K562 (cell line): ENCODE data around the gene ALDH9A1. TPM values are rescaled to one million over a fixed set of nuclear protein-coding genes. Genes with fewer than 3 reads are reported as not detected.

Experiments
- CC2D1A ChIP-seq: fragments of 450-650 bp; IDR thresholded peaks from 2 replicates; pipeline ENCODE4 v1.6.1; 2017; ENCODE audit warnings: mild to moderate bottlenecking
- DDX20 ChIP-seq: fragments of 450-650 bp; IDR thresholded peaks from 2 replicates; pipeline ENCODE4 v1.6.1; 2016; ENCODE audit warnings: missing genetic modification characterization, low read depth, mild to moderate bottlenecking, missing compliant biosample characterization, moderate library complexity
- DMBX1 ChIP-seq: fragments of 250-450 bp; sonication (Bioruptor Pico); IDR thresholded peaks from 2 replicates; pipeline ENCODE4 v1.8.0; 2022; ENCODE audit warnings: inconsistent platforms, mild to moderate bottlenecking, moderate library complexity, borderline replicate concordance
- MTA1 ChIP-seq: fragments of 450-650 bp; IDR thresholded peaks from 2 replicates; pipeline ENCODE4 v1.6.1; 2017; ENCODE audit warnings: borderline replicate concordance
- PHB ChIP-seq: fragments of 250-450 bp; sonication (Bioruptor Pico); IDR thresholded peaks from 2 replicates; pipeline ENCODE4 v1.5.0; 2021
- POLR2G ChIP-seq: fragments of 200-400 bp; formaldehyde crosslinking; IDR thresholded peaks from 2 replicates; pipeline ENCODE4 v1.6.1; 2017; ENCODE audit warnings: low read depth, mild to moderate bottlenecking, antibody characterized with exemption, low read length, moderate library complexity
- SAFB ChIP-seq: fragments of 200-400 bp; formaldehyde crosslinking; IDR thresholded peaks from 2 replicates; pipeline ENCODE4 v1.6.1; 2017; ENCODE audit warnings: low read depth, low read length, borderline replicate concordance
- TAF15 ChIP-seq: fragments of 200-400 bp; formaldehyde crosslinking; IDR thresholded peaks from 2 replicates; pipeline ENCODE4 v1.6.1; 2017; ENCODE audit warnings: mild to moderate bottlenecking, low read depth, low read length, moderate library complexity
- ZNF444 ChIP-seq: fragments of 250-450 bp; sonication (Bioruptor Pico); IDR thresholded peaks from 2 replicates; pipeline ENCODE4 v1.4.0; 2020; ENCODE audit warnings: mild to moderate bottlenecking, moderate library complexity
- polyA plus RNA-seq, 8 experiments: library from polyadenylated mRNA; depleted of rRNA in 4 of 8; stranded (reverse) in 5 of 8; unstranded in 3 of 8; fragments of >200 nt; fragmentation: Nextera tagmentation in 2 of 8; fragmentation: Illumina TruSeq in 1 of 8; extraction: Ambion mirVana in 2 of 8; extraction: Trizol in 1 of 8; gene quantifications; 2 replicates each; pipeline versions ENCODE4 v1.2.1 to v1.2.3, GENCODE V29; 2011 to 2014; ENCODE audit warnings: inconsistent platforms in 1 of 8, missing spikeins in 1 of 8
- total RNA-seq, 7 experiments: library from RNA; depleted of rRNA in 6 of 7; stranded (reverse); fragments of >200 nt in 6 of 7; fragmentation: Illumina TruSeq in 2 of 7; extraction: Trizol in 2 of 7; gene quantifications; 2 replicates each; pipeline versions ENCODE4 v1.2.1 to v1.2.3, GENCODE V29; 2011 to 2021; ENCODE audit warnings: low replicate concordance in 1 of 7
- TF ChIP-seq, protein P1 (sequence below), 2 experiments: IDR thresholded peaks in 1 of 2; conservative IDR thresholded peaks in 1 of 2; 2 replicates each; pipeline ENCODE4 v1.6.1; 2016; ENCODE audit warnings: low read depth in 2 of 2, mild to moderate bottlenecking in 1 of 2, missing compliant biosample characterization in 1 of 2, missing genetic modification characterization in 1 of 2, moderate library complexity in 1 of 2
- TF ChIP-seq, protein P2 (sequence below), 2 experiments: fragments of 250-450 bp in 1 of 2; fragments of 450-650 bp in 1 of 2; sonication (Bioruptor Pico) in 1 of 2; IDR thresholded peaks; 2 replicates each; pipeline versions ENCODE4 v1.6.1 to v1.8.0; 2016 to 2021; ENCODE audit warnings: mild to moderate bottlenecking in 2 of 2, moderate library complexity in 2 of 2, missing compliant biosample characterization in 1 of 2, missing genetic modification characterization in 1 of 2
- TF ChIP-seq, protein P3 (sequence below): fragments of 450-650 bp; formaldehyde crosslinking; IDR thresholded peaks from 2 replicates; pipeline ENCODE4 v1.4.0; 2020; ENCODE audit warnings: mild to moderate bottlenecking, moderate library complexity
- TF ChIP-seq, protein P4 (sequence below): fragments of 250-450 bp; sonication (Bioruptor Pico); IDR thresholded peaks from 2 replicates; pipeline ENCODE4 v1.8.0; 2022; ENCODE audit warnings: moderate library complexity, mild to moderate bottlenecking, inconsistent platforms
- TF ChIP-seq, protein P5 (sequence below): sonication (generic); formaldehyde crosslinking; IDR thresholded peaks from 2 replicates; pipeline ENCODE4 v1.8.1; 2022; ENCODE audit warnings: missing genetic modification reagents
- TF ChIP-seq, protein P6 (sequence below): IDR thresholded peaks from 3 replicates; pipeline ENCODE4 v1.6.1; 2011; ENCODE audit warnings: borderline replicate concordance, mild to moderate bottlenecking, moderate library complexity; ENCODE audit not compliant: insufficient read length; ENCODE audit errors: extremely low read depth

The ALDH9A1 gene
- total and polyA plus RNA-seq, 9 of the 15 experiments (the other 6 are each of a cell fraction or from before 2014, with no cell fraction given) = 26.5 to 54.3 (median 39.2) TPM

DNA sequence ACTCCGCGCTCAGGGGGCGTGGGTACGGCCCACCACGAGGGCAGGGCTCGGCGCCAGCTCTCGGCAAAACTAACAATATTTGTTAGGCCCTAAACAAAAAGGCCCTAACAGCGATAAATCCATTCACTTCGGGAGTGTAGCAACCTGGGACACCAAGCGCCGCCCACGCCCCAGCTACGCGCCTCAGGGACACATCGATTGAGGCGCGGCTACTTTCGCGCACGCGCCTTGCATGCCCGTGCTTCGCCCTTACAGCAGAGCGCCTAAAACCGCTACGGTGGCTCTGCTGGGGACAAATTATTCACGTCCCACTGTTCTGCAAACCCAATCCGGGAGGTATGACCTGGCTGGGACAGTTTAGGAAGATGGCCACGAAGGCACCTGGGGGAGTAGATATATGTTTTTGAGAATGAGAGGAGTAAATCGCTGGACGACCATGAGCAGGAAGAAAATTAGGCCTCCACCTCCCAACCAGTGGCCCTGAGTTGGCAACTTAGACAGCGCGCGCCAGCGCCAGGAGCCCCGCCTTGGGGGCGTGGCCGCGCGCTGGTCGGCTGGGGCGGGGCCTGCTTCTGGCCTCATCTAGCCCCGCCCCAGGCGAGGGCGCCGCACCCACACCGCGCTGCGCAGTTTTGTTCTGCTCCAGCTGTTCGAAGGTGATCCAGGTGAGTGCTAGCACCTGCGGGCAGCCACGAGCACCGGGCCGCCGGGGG is 67.6 kb downstream of the ALDH9A1 start, which contains the start of gene MGST3 (continued):
- TF ChIP-seq, protein P1, sequence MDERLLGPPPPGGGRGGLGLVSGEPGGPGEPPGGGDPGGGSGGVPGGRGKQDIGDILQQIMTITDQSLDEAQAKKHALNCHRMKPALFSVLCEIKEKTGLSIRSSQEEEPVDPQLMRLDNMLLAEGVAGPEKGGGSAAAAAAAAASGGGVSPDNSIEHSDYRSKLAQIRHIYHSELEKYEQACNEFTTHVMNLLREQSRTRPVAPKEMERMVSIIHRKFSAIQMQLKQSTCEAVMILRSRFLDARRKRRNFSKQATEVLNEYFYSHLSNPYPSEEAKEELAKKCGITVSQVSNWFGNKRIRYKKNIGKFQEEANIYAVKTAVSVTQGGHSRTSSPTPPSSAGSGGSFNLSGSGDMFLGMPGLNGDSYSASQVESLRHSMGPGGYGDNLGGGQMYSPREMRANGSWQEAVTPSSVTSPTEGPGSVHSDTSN (CRISPR knock-in tag; IDR thresholded peaks at IDR 0.05; ENCODE audit: low read depth) = no peak
- TF ChIP-seq, protein P1 (tag; conservative IDR thresholded peaks at IDR 0.05; ENCODE audit: low read depth) = no peak
- TF ChIP-seq ZNF444 (CRISPR knock-in tag) (no peak), SAFB (no peak), CC2D1A (peak; percentile 43; the same call in 1 of the 2 replicates), DDX20 (tag) (no peak), PHB (CRISPR knock-in tag) (no peak), TAF15 (no peak), POLR2G (peak; percentile 95), DMBX1 (no peak), MTA1 (peak; percentile 68)
- TF ChIP-seq, protein P2, sequence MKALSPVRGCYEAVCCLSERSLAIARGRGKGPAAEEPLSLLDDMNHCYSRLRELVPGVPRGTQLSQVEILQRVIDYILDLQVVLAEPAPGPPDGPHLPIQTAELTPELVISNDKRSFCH (CRISPR knock-in tag; IDR thresholded peaks at IDR 0.05) = no peak
- TF ChIP-seq, protein P2 (tag; IDR thresholded peaks at IDR 0.05) = no peak
- TF ChIP-seq, protein P3, sequence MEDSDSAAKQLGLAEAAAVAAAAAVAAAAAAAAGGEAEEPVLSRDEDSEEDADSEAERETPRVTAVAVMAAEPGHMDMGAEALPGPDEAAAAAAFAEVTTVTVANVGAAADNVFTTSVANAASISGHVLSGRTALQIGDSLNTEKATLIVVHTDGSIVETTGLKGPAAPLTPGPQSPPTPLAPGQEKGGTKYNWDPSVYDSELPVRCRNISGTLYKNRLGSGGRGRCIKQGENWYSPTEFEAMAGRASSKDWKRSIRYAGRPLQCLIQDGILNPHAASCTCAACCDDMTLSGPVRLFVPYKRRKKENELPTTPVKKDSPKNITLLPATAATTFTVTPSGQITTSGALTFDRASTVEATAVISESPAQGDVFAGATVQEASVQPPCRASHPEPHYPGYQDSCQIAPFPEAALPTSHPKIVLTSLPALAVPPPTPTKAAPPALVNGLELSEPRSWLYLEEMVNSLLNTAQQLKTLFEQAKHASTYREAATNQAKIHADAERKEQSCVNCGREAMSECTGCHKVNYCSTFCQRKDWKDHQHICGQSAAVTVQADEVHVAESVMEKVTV (CRISPR knock-in tag) = no peak
- TF ChIP-seq, protein P4, sequence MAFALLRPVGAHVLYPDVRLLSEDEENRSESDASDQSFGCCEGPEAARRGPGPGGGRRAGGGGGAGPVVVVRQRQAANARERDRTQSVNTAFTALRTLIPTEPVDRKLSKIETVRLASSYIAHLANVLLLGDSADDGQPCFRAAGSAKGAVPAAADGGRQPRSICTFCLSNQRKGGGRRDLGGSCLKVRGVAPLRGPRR = no peak
- TF ChIP-seq, protein P5, sequence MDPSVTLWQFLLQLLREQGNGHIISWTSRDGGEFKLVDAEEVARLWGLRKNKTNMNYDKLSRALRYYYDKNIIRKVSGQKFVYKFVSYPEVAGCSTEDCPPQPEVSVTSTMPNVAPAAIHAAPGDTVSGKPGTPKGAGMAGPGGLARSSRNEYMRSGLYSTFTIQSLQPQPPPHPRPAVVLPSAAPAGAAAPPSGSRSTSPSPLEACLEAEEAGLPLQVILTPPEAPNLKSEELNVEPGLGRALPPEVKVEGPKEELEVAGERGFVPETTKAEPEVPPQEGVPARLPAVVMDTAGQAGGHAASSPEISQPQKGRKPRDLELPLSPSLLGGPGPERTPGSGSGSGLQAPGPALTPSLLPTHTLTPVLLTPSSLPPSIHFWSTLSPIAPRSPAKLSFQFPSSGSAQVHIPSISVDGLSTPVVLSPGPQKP (CRISPR knock-in tag) = no peak
- TF ChIP-seq, protein P6, sequence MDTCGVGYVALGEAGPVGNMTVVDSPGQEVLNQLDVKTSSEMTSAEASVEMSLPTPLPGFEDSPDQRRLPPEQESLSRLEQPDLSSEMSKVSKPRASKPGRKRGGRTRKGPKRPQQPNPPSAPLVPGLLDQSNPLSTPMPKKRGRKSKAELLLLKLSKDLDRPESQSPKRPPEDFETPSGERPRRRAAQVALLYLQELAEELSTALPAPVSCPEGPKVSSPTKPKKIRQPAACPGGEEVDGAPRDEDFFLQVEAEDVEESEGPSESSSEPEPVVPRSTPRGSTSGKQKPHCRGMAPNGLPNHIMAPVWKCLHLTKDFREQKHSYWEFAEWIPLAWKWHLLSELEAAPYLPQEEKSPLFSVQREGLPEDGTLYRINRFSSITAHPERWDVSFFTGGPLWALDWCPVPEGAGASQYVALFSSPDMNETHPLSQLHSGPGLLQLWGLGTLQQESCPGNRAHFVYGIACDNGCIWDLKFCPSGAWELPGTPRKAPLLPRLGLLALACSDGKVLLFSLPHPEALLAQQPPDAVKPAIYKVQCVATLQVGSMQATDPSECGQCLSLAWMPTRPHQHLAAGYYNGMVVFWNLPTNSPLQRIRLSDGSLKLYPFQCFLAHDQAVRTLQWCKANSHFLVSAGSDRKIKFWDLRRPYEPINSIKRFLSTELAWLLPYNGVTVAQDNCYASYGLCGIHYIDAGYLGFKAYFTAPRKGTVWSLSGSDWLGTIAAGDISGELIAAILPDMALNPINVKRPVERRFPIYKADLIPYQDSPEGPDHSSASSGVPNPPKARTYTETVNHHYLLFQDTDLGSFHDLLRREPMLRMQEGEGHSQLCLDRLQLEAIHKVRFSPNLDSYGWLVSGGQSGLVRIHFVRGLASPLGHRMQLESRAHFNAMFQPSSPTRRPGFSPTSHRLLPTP = no peak
